GM19397 (cell line): ENCODE data around the gene FAM131B.
A peak's percentile ranks its signal among the peaks of the same experiment; 100 is the strongest.

Source experiments
- ATAC-seq: cut with Tn5 transposase; IDR thresholded peaks from one replicate; pipeline ENCODE4 v1.9.1; 2021; ENCODE audit warnings: mild to moderate bottlenecking, moderate library complexity; ENCODE audit not compliant: unreplicated experiment

Gene FAM131B

GRCh38 chr7:143325240-143325639 is 37.3 kb downstream of the FAM131B start:
- ATAC-seq: peak; percentile 65

- no peak for ATAC-seq
Observed at GRCh38 chr7:143323653-143324052, 38.9 kb downstream of the FAM131B start.

GRCh38 chr7:143322760-143323633 is 39.5 kb downstream of the FAM131B start:
- ATAC-seq: no peak

GRCh38 chr7:143321734-143322133 is 40.8 kb downstream of the FAM131B start:
- ATAC-seq: no peak

GRCh38 chr7:143321242-143321641 is 41.3 kb downstream of the FAM131B start:
- ATAC-seq: no peak

GRCh38 chr7:143320620-143321019 is 41.9 kb downstream of the FAM131B start:
- no peak for ATAC-seq

GRCh38 chr7:143318661-143319060 is 43.9 kb downstream of the FAM131B start:
- ATAC-seq: no peak

- ATAC-seq: no peak
Observed at GRCh38 chr7:143316492-143316891, 46.0 kb downstream of the FAM131B start.

- no peak for ATAC-seq
Observed at GRCh38 chr7:143315776-143316175, 46.7 kb downstream of the FAM131B start, which contains the start of gene CLCN1. CLCN1 (plus strand) TSS chr7:143316111; CDS start chr7:143316213, 102 bp downstream.

- no peak for ATAC-seq
Observed at GRCh38 chr7:143314127-143314526, 48.4 kb downstream of the FAM131B start.

GRCh38 chr7:143308632-143309031 is 53.9 kb downstream of the FAM131B start:
- ATAC-seq: no peak

GRCh38 chr7:143305423-143306070 is 57.0 kb downstream of the FAM131B start:
- no peak for ATAC-seq

- no peak for ATAC-seq
Observed at GRCh38 chr7:143304938-143305337, 57.6 kb downstream of the FAM131B start.

- ATAC-seq: no peak
Observed at GRCh38 chr7:143303733-143304132, 58.8 kb downstream of the FAM131B start.
